Posterior cingulate gyrus (tissue), 11 donors: Measurements from ENCODE around the gene ZNF580.
A peak's percentile ranks its signal among the peaks of the same experiment; 100 is the strongest.

Experiments
- DNase-seq, 10 donors: peaks; one replicate each; pipeline versions ENCODE4 v3.0.0 to v3.0.0-alpha.2; 2020 to 2021; ENCODE audit warnings: mixed read lengths in 3 of 10
- intact Hi-C: fragments of 100-400 bp; cut with DNase I; formaldehyde crosslinking; loops from one replicate; pipeline ENCODE4 v1.15.1; 2023

Gene ZNF580

GRCh38 chr19:55605637-55606470, 34.9 kb upstream of the ZNF580 start, which contains the start of gene ZNF865:
Gene ZNF865 (plus strand): TSS chr19:55605647. CDS start chr19:55613619, 7,972 bp downstream.
- peak; percentile 52 to 95 (median 72) for DNase-seq
- intact Hi-C loops = loop anchor here (2.0 kb wide), 1 partner anchor 89 kb away; no protein-coding TSS in a partner anchor

- peak in 1 of 10 donors; percentile 6 for DNase-seq
- intact Hi-C loops = loop anchor here (2.0 kb wide), 1 partner anchor 90 kb away; no protein-coding TSS in a partner anchor
Observed at GRCh38 chr19:55606471-55606787, 34.4 kb upstream of the ZNF580 start.

DNA sequence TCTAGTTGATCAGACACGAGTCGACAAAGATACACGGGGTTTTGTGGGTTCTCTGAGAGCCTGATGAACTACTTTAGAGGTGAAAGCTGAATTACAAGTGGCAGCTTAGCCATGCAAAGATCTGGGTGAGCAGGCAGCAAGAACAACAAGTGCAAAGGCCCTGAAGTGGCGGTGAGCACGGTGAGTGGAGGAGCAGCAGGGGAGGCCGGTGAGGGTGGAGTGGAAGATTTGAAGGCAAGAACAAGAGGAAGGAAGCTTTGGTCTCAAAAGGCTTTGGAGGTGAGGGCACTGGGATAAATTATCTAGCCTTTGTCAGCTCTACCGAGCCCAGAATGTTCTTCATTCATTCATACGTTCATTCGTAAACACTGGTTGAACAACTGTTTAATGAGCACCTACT, 34.0 kb upstream of the ZNF580 start:
- intact Hi-C loops = loop anchor here (2.0 kb wide), 1 partner anchor 90 kb away; no protein-coding TSS in a partner anchor
- DNase-seq = peak in 1 of 10 donors; percentile 55

GRCh38 chr19:55609326-55609725, 31.5 kb upstream of the ZNF580 start:
- intact Hi-C loops = no loop called here
- peak in 1 of 10 donors; percentile 18 for DNase-seq

DNA sequence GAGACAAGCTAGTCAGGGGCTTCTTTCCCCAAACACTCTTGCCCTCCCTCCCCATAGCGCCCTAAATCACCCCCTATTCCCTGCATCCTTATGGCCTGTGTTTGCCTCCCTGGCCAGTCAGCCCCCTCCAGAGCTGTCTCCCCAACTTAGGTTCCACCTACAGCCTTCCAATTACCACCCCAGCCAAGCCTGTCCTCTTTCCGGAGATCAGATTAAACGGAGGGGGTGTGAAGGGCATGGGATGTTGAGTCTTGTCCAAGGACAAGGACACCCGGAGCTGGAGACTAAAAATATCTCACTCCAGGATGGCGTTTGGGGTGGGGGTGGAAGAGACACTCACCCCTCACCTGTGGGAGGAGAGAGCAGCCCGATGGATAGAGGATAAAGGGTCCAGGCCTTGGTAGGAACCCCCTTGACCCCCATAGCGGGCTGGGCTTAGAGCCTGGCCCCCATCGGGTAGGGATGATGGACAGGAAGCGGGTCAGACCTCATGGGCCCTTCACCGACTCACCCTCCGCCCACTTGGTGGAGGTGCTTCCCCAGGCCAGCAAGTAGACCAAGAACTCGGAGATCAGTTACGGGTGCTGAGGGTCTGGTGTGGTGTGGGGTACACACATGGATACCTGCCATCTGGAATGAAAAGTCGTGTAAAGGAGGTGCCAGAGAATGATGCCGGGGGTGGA, 29.4 kb upstream of the ZNF580 start:
- DNase-seq = peak in 3 of 10 donors; percentile 45 to 78 (median 52)
- intact Hi-C loops = no loop called here

DNA sequence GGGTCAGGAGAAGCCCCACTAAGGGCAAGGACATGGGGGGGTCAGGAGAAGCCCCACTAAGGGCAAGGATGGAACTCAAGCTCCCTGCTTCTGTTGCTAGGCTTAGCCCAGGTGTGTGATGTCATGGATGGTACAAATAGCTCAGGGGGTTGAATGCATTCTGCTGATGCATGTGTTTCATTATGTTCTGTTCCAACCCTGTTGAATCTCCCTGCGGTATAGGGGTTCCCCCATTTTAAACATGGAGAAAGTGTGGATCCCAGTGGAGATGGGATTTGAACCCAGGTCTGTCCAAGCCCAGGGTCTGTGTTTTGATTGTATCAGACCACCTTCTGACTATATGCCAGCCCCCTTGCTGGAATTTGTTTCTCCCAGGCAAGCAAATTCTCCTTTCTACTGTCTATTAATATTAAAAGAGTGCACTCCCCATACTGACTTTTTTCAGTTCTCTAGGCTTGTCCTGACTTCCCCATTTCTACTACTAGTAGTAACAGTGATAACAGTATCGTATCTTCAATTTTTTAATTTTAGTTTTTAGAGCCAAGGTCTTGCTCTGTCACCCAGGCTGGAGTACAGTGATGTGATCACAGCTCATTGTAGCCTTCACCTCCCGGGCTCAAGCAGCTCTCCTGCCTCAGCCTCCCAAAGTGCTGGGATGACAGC, 28.7 kb upstream of the ZNF580 start:
- intact Hi-C loops = no loop called here
- DNase-seq = no peak

DNA sequence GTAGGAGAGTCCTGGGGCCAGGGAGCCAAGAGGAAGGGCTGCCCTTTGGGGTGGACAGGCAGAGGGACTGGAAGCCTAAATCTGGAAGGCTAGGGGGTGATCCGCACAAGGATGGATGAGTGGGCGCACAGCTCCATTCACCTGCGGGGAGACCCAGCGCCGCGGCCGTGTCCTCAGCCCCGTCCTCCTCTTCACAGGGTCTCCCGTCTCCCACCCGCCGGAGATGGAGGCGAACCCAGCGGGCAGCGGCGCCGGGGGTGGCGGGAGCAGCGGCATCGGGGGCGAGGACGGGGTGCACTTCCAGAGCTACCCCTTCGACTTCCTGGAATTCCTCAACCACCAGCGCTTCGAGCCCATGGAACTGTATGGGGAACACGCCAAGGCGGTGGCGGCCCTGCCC, 27.4 kb upstream of the ZNF580 start:
- intact Hi-C loops = no loop called here
- DNase-seq = peak in 3 of 10 donors; percentile 22 to 74 (median 68)

DNA sequence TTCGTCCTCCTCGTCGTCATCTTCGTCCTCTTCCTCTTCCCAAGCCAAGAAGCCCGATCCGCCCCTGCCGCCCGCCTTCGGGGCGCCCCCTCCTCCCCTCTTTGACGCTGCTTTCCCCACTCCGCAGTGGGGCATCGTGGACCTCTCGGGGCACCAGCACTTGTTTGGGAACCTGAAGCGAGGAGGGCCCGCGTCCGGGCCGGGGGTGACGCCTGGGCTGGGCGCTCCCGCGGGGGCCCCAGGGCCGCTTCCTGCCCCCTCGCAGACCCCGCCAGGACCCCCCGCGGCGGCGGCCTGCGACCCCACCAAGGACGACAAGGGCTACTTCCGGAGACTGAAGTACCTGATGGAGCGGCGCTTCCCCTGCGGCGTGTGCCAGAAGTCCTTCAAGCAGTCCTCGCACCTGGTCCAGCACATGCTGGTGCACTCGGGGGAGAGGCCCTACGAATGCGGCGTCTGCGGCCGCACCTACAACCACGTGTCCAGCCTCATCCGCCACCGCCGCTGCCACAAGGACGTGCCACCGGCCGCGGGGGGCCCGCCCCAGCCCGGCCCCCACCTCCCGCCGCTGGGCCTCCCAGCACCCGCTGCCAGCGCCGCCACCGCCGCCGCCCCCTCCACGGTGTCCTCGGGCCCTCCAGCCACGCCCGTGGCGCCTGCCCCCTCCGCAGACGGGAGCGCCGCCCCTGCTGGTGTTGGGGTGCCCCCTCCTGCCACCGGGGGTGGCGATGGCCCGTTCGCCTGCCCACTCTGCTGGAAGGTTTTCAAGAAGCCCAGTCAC, 26.7 kb upstream of the ZNF580 start:
- intact Hi-C loops = no loop called here
- DNase-seq = peak in 3 of 10 donors; percentile 57 to 77 (median 59)

- intact Hi-C loops = no loop called here
- DNase-seq = peak in 2 of 10 donors; percentile 55 to 78
Observed at GRCh38 chr19:55614711-55615542, 25.9 kb upstream of the ZNF580 start.

DNA sequence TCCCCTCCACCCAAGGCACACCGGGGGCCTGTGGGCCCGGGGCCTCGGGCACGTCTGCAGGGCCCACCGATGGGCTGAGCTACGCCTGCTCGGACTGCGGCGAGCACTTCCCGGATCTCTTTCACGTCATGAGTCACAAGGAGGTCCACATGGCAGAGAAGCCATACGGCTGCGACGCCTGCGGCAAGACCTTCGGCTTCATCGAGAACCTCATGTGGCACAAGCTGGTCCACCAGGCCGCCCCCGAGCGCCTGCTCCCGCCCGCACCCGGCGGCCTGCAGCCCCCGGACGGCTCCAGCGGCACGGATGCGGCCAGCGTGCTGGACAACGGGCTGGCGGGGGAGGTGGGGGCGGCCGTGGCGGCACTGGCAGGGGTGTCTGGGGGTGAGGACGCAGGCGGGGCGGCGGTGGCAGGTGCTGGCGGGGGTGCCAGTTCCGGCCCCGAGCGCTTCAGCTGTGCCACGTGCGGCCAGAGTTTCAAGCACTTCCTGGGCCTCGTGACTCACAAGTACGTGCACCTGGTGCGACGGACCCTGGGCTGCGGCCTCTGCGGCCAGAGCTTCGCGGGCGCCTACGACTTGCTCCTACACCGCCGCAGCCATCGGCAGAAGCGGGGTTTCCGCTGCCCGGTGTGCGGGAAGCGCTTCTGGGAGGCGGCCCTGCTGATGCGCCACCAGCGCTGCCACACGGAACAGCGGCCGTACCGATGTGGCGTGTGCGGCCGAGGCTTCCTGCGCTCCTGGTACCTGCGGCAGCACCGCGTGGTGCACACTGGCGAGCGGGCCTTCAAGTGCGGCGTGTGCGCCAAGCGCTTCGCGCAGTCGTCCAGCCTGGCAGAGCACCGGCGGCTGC, 25.0 kb upstream of the ZNF580 start:
- intact Hi-C loops = no loop called here
- DNase-seq = peak in 2 of 10 donors; percentile 60 to 78

- intact Hi-C loops = no loop called here
- peak in 1 of 10 donors; percentile 59 for DNase-seq
Observed at GRCh38 chr19:55616395-55616875, 24.4 kb upstream of the ZNF580 start.

DNA sequence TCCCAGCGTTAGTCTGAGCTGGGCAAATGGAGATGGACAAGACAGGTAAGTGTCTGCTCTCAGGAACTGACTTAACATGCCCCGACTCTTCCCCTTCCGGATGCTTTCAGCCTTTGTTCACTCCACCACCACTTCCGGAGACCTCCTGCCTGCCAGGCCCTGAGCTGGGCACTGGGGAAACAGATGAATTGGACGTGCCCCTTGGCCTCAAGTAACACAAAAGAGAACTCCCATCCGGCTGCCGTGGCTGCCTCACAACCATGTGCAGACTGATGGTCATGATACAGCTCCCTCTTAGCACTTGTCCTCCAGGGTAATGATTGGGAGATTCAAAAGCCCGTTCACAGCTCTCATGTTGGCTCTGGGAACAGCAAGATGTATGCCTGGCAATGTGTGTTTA, 23.4 kb upstream of the ZNF580 start:
- DNase-seq = peak in 2 of 10 donors; percentile 52 to 59
- intact Hi-C loops = no loop called here

DNA sequence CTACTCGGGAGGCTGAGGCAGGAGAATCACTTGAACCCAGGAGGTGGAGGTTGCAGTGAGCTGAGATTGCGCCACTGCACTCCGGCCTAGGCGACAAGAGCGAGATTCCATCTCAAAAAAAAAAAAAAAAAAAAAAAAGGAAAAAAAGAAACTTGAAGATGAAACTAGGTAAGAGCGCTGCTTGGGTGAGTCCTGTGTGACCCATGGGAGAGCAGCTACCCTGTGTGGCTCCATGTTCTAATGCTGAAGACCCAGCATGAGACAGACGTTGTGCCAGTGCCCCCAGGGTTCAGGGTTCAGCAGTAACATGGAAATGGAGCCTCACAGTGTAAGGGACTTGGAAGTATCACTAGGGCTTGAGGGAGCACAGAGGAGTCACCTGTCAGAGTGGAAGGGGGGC, 22.4 kb upstream of the ZNF580 start:
- peak in 2 of 10 donors; percentile 45 to 55 for DNase-seq
- intact Hi-C loops = no loop called here

GRCh38 chr19:55619286-55619685, 21.5 kb upstream of the ZNF580 start:
- DNase-seq = no peak
- intact Hi-C loops = no loop called here

DNA sequence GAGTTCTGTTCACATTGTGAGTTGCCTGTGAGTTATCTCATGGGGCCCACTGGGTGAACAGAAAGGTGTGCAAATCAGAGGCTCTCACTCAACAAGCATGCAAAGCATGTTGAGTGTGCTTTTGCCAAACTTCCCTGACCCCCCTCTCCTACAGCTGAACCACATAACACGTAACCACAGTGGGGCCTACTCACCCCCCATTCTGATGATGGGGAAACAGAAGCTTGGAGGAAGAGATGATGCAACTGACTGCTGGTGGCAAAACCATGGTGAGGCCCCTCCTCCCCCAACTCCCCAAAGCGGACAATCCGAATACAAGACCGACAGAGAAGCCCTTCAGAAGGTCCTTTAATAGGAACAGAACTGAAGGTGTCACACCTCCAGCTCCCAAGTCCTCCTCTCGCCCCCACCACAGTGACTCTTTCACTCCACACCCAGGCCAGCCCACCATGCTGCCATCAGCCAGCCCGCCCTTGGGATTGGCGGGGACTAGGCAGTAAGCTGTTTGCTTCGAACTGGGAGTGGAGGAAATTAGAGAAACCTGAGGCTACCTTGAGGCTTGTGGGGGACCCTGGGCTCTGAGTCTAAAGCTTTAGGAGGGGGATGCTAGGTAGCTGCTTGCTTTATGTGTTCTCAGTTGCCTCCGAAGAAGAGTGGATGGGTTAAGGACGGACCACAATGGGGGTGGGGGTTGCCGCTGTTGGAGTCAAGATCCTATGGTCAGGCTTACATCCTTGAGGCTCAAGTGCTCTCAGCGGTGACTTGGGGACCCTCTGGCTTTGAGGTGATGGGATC, 20.2 kb upstream of the ZNF580 start:
- DNase-seq = peak in 2 of 10 donors; percentile 59
- intact Hi-C loops = no loop called here

DNA sequence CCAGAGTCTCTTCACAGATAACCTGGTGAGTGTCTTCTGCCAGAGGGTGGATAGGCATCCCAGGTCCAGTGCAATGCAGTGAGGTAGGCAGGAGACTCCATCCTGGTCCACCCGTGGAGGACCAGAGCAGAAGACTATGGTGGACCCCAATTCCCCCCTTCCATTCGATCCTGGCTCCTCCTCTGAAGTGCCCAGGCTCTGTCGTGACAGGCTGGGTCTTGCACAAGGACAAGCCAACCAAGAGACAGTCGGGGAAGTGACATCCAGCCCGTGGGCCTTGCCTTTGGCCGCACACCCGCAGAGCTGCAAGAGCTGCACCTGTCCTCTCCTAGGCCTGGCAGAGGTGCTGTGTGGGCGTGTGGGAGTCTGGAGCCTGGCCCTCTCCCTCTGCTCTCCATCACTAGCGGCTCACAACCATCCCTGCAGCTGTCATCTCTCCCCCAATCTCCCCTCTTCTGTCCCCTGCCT, 19.6 kb upstream of the ZNF580 start:
- intact Hi-C loops = no loop called here
- peak in 2 of 10 donors; percentile 57 to 80 for DNase-seq

DNA sequence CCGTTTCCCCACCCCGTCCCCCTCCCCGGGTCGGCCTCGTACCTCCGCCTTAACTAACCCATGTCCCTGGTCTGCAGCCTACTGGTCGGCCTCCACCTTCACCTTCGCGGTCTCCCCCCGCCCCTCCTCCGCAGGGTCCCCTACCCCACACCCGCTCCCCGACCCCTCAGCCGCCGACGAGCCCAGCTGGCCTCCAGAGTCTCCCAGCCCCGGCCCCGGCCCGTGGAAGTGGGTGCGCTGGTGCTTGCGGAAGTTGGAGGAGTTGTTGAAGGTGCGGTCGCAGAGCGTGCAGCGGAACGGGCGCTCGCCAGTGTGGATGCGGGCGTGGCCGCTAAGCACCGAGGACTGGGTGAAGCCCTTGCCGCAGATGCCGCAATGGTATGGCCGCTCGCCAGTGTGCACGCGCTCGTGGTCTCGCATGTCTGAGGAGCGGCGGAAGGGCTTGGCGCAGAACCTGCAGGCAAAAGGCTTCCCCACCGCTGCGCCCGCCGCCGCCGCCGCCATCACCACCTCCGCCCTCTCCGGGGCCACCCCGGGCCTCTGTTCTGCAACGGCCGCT, 19.1 kb upstream of the ZNF580 start:
- peak in 2 of 10 donors; percentile 69 to 85 for DNase-seq
- intact Hi-C loops = no loop called here
